Prostate gland (tissue), 2 donors: ENCODE measurements around the gene PEX6.

Experiments used
- CTCF ChIP-seq, 4 experiments: fragments of 200-600 bp in 2 of 4; fragments of 450-650 bp in 2 of 4; sonication (generic) in 2 of 4; IDR thresholded peaks; 1 replicate in 3 of 4; 2 replicates in 1 of 4; pipeline ENCODE4 v1.5.1; 2016 to 2019; ENCODE audit warnings: antibody characterized with exemption in 4 of 4, mild to moderate bottlenecking in 2 of 4, moderate library complexity in 2 of 4
- POLR2A ChIP-seq: fragments of 450-650 bp; IDR thresholded peaks from one replicate; pipeline ENCODE4 v1.6.1; 2016; ENCODE audit warnings: antibody characterized with exemption, mild to moderate bottlenecking
- POLR2AphosphoS5 ChIP-seq: sonication (generic); formaldehyde crosslinking; IDR thresholded peaks from one replicate; pipeline ENCODE4 v1.6.1; 2017; ENCODE audit warnings: antibody characterized with exemption

GRCh38 chr6:43007126-43007525 lies 28.1 kb upstream of the PEX6 start:
- TF ChIP-seq CTCF (IDR thresholded peaks at IDR 0.05) (no peak), POLR2A (no peak), POLR2AphosphoS5 (no peak)
